Neural cell (in vitro differentiated cells): ENCODE measurements around the gene ANXA1. TPM values are rescaled to one million over a fixed set of nuclear protein-coding genes. Genes with fewer than 3 reads are reported as not detected.

ENCODE experiments used
- H2AFZ ChIP-seq: fragments of 200-600, 300-800 bp; sonication (generic), shearing (Covaris generic); 2 replicates; pipeline ENCODE4 v1.6.0; 2014; ENCODE audit warnings: low read depth, mild to moderate bottlenecking, antibody characterized with exemption, low read length, moderate library complexity
- H3F3A ChIP-seq: fragments of 200-600 bp; shearing (Covaris generic); 2 replicates; pipeline ENCODE4 v1.6.1; 2016; ENCODE audit warnings: mild to moderate bottlenecking, moderate library complexity, mixed read lengths, antibody characterized with exemption, low read length; ENCODE audit not compliant: insufficient read depth, poor library complexity, severe bottlenecking
- H3K27ac ChIP-seq: fragments of 200-600, 300-800 bp; sonication (generic), shearing (Covaris generic); 2 replicates; pipeline ENCODE4 v1.5.1; 2014; ENCODE audit warnings: mild to moderate bottlenecking, low read length, moderate library complexity
- H3K27me3 ChIP-seq: fragments of 300-800, 200-600 bp; sonication (generic), shearing (Covaris generic); 2 replicates; pipeline ENCODE4 v1.6.0; 2014; ENCODE audit warnings: mild to moderate bottlenecking, low read depth, low read length, moderate library complexity; ENCODE audit not compliant: insufficient read depth
- H3K36me3 ChIP-seq: fragments of 300-800, 200-600 bp; sonication (generic), shearing (Covaris generic); 2 replicates; pipeline ENCODE4 v1.5.1; 2014; ENCODE audit warnings: mild to moderate bottlenecking, antibody characterized with exemption, low read length, moderate library complexity; ENCODE audit not compliant: insufficient read depth
- H3K4me2 ChIP-seq: fragments of 300-800, 200-600 bp; sonication (generic), shearing (Covaris generic); 2 replicates; pipeline ENCODE4 v1.6.0; 2014; ENCODE audit warnings: mild to moderate bottlenecking, low read length
- H3K4me3 ChIP-seq: fragments of 300-800, 200-600 bp; sonication (generic), shearing (Covaris generic); 2 replicates; pipeline ENCODE4 v1.5.1; 2014; ENCODE audit warnings: mild to moderate bottlenecking, low read length, moderate library complexity
- H3K79me2 ChIP-seq: fragments of 200-600 bp; shearing (Covaris generic); replicated peaks from 2 replicates; pipeline ENCODE4 v1.6.0; 2014; ENCODE audit warnings: mild to moderate bottlenecking, low read length, moderate library complexity; ENCODE audit not compliant: insufficient read depth
- H3K9ac ChIP-seq: fragments of 300-800, 200-600 bp; sonication (generic), shearing (Covaris generic); 2 replicates; pipeline ENCODE4 v1.6.1; 2016; ENCODE audit warnings: mild to moderate bottlenecking, low read length, mixed read lengths
- H3K9me2 ChIP-seq: fragments of 200-600 bp; shearing (Covaris generic); 2 replicates; pipeline ENCODE4 v1.6.1; 2016; ENCODE audit warnings: mild to moderate bottlenecking, low read length, mixed read lengths; ENCODE audit not compliant: insufficient read depth
- H3K9me3 ChIP-seq: fragments of 200-600, 300-800 bp; sonication (generic), shearing (Covaris generic); 2 replicates; pipeline ENCODE4 v1.6.1; 2016; ENCODE audit warnings: mild to moderate bottlenecking, mixed run types, low read length, moderate library complexity, mixed read lengths
- H4K20me1 ChIP-seq: fragments of 200-600 bp; shearing (Covaris generic); 2 replicates; pipeline ENCODE4 v1.6.1; 2016; ENCODE audit warnings: mild to moderate bottlenecking, mixed run types; ENCODE audit not compliant: insufficient read depth
- CTCF ChIP-seq: fragments of 450-650 bp; IDR thresholded peaks from 2 replicates; pipeline ENCODE4 v1.5.1; 2014; ENCODE audit warnings: antibody characterized with exemption, mild to moderate bottlenecking, moderate library complexity; ENCODE audit not compliant: poor library complexity, severe bottlenecking
- EP300 ChIP-seq: fragments of 450-650 bp; conservative IDR thresholded peaks from 2 replicates; pipeline ENCODE4 v1.6.1; 2014; ENCODE audit warnings: antibody characterized with exemption, mild to moderate bottlenecking, moderate library complexity; ENCODE audit not compliant: poor library complexity, severe bottlenecking
- EZH2 ChIP-seq: fragments of 200-600, 300-800 bp; shearing (Covaris generic), sonication (generic); IDR thresholded peaks from 2 replicates; pipeline ENCODE4 v1.6.1; 2014; ENCODE audit warnings: antibody characterized with exemption, low read length, borderline replicate concordance, mild to moderate bottlenecking; ENCODE audit not compliant: insufficient read depth, poor library complexity, severe bottlenecking
- MXI1 ChIP-seq: fragments of 450-650 bp; conservative IDR thresholded peaks from 2 replicates; pipeline ENCODE4 v1.6.1; 2014; ENCODE audit warnings: antibody characterized with exemption, mild to moderate bottlenecking; ENCODE audit not compliant: poor library complexity, severe bottlenecking
- POLR2AphosphoS5 ChIP-seq: IDR thresholded peaks from 2 replicates; pipeline ENCODE4 v1.6.1; 2012
- RAD21 ChIP-seq: fragments of 450-650 bp; conservative IDR thresholded peaks from 2 replicates; pipeline ENCODE4 v1.6.1; 2014; ENCODE audit warnings: antibody characterized with exemption, mild to moderate bottlenecking, moderate library complexity
- REST ChIP-seq: IDR thresholded peaks from 2 replicates; pipeline ENCODE4 v1.6.1; 2012; ENCODE audit warnings: borderline replicate concordance
- SMC3 ChIP-seq: fragments of 450-650 bp; conservative IDR thresholded peaks from 2 replicates; pipeline ENCODE4 v1.6.1; 2014; ENCODE audit warnings: antibody characterized with exemption, mild to moderate bottlenecking, moderate library complexity; ENCODE audit not compliant: poor library complexity
- TAF1 ChIP-seq: IDR thresholded peaks from 2 replicates; pipeline ENCODE4 v1.6.1; 2012; ENCODE audit warnings: low read depth
- polyA plus RNA-seq: library from polyadenylated mRNA; depleted of rRNA; stranded (reverse); fragments of >200 nt; gene quantifications from 2 replicates; pipeline ENCODE4 v1.2.3, GENCODE V29; 2014

The ANXA1 gene
- polyA plus RNA-seq, 1 donor from 2014 or later: 5.8 TPM

- Histone ChIP-seq H3K9ac (no peak overlapping the region), H3K4me3 (no peak overlapping the region), H2AFZ (no peak overlapping the region), H3K36me3 (no peaks in the 10 kb centered on the region), H3K4me2 (no peak overlapping the region), H4K20me1 (no peaks in the 10 kb centered on the region), H3K79me2 (no peaks in the 10 kb centered on the region), H3K9me3 (no peaks in the 10 kb centered on the region), H3K9me2 (no peaks in the 10 kb centered on the region), H3K27me3 (no peaks in the 10 kb centered on the region), H3F3A (no peaks in the 10 kb centered on the region), H3K27ac (no peak overlapping the region)
- no peak for TF ChIP-seq REST
- TF ChIP-seq EP300: no peak
- TF ChIP-seq CTCF: no peak
- no peak for TF ChIP-seq RAD21
Observed at GRCh38 chr9:73176450-73176875, 24.8 kb downstream of the ANXA1 start.

- H3K9me2 ChIP-seq: no peaks in the 10 kb centered on the region
- no peaks in the 10 kb centered on the region for H3F3A ChIP-seq
- H3K9me3 ChIP-seq: no peaks in the 10 kb centered on the region
- TF ChIP-seq CTCF (no peak), TAF1 (no peak), EZH2 (no peak)
- no peak overlapping the region for H3K4me3 ChIP-seq
- H3K27ac ChIP-seq: no peak overlapping the region
- no peaks in the 10 kb centered on the region for H4K20me1 ChIP-seq
- H3K4me2 ChIP-seq: no peak overlapping the region
- no peak overlapping the region for H3K9ac ChIP-seq
- no peaks in the 10 kb centered on the region for H3K79me2 ChIP-seq
- no peaks in the 10 kb centered on the region for H3K36me3 ChIP-seq
- no peaks in the 10 kb centered on the region for H3K27me3 ChIP-seq
- no peak overlapping the region for H2AFZ ChIP-seq
Observed at GRCh38 chr9:73178044-73178443, 26.4 kb downstream of the ANXA1 start.

GRCh38 chr9:73179589-73179988 lies 27.9 kb downstream of the ANXA1 start:
- no peaks in the 10 kb centered on the region for H3K27me3 ChIP-seq
- H3K9me2 ChIP-seq: no peaks in the 10 kb centered on the region
- no peaks in the 10 kb centered on the region for H4K20me1 ChIP-seq
- no peak overlapping the region for H3K4me2 ChIP-seq
- H3K4me3 ChIP-seq: no peak overlapping the region
- no peaks in the 10 kb centered on the region for H3K9me3 ChIP-seq
- H3K79me2 ChIP-seq: no peaks in the 10 kb centered on the region
- no peaks in the 10 kb centered on the region for H3K36me3 ChIP-seq
- no peak overlapping the region for H2AFZ ChIP-seq
- H3K9ac ChIP-seq: no peak overlapping the region
- H3K27ac ChIP-seq: no peak overlapping the region
- H3F3A ChIP-seq: no peaks in the 10 kb centered on the region
- no peak for TF ChIP-seq CTCF
- no peak for TF ChIP-seq MXI1
- TF ChIP-seq POLR2AphosphoS5: no peak
- TF ChIP-seq REST: no peak
- no peak for TF ChIP-seq EP300
- no peak for TF ChIP-seq TAF1
- no peak for TF ChIP-seq SMC3
